NCI-H2227 treated with DMSO at 0.1 percent for 48 hours (cell line): Measurements from ENCODE around the gene SIDT1.

Experiments
- DNase-seq: peaks from one replicate; lab custom pipeline; 2025; lab: John Stamatoyannopoulos, UW

SIDT1 gene

GRCh38 chr3:113545594-113545993 lies 13.2 kb downstream of the SIDT1 start:
- no peak for DNase-seq

DNA sequence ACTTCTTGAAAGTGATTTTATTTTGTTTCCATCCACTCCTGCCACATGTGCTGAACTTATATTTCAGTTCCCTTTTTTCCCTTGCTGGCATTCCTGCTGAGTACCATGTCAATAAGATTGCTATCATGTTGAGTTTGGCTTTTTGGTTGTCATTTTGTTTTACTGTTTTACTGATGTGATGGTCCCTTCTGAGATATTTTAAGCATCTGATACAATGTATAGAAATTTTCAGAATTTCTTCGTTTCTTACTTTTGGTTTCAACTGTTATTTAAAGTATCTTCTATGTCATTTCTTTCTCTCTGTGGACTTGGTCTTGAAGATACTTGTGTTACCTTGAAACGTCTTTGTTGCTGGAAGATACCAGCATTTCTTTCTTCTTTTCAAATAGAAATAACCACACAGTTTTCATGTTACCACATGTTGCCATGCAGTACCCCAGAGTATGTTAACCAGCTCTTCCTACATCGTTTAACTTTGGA lies 14.1 kb downstream of the SIDT1 start:
- no peak for DNase-seq

GRCh38 chr3:113548501-113548900 lies 16.1 kb downstream of the SIDT1 start:
- no peak for DNase-seq

DNA sequence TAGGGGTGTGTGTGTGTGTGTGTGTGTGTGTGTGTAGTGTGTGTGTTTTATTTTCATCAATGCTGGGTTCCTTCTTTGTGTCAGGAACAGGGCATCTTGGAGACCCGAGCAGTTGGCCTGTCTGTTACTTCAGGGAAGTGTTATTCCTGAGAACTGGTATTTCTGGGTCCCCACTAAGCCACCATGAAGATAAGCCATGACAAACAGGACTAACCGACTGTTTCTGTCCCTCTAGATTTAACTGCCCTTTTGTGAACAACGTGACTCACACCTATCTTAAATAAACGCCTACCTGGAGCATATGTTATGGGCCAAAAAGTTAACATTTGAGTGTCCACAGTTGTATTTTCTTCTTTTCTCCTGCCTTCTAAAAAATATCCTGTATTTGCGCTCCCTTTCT lies 19.5 kb downstream of the SIDT1 start:
- no peak for DNase-seq

DNA sequence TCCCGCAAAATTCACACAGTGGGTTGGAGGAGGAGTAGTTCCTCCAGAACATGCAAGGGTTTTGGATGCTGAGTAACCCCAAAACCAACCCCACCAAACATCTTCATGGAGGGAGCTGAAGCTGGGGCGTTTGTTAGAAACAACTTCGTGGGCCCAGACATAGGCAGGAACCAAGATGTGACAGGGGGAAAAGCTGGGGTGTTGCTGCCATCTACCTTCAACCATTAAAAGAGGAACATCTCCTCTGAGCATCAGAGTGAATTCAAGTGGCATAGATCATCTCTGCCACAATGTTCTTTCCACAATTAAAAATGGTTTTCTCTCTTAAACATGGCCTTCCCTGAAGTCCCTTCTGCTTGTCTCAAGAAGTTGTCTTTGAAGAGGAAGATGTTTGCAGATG lies 20.5 kb downstream of the SIDT1 start:
- DNase-seq: no peak

- DNase-seq: no peak
Observed at GRCh38 chr3:113555138-113555537, 22.8 kb downstream of the SIDT1 start.

DNA sequence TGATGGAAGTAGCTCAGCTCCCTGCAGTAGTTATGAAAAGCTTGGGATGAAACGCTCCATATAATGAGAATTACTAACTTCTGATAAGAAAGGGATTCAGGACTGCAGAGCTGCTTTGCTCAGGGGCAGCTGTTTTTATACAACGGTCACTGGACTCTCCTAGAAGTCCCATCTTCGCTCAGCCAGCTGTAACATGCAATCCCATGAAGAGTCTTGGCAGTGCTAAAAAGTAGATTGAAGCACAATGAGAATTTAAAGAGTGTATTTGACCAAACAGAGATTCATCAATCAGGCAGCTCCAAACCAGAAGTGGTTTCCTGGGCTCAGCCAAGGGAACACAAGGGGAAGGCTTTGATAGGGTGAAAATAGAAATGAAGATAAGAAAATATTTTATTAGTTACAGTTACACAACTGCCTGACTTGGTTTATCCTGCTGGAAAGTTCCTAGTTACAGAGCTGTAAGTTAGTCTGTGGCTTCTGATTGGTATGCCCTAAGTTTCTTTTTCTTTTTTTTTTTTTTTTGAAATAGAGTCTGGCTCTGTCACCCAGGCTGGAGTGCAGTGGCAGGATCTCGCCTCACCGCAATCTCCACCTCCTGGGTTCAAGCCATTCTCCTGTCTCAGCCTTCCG lies 24.1 kb downstream of the SIDT1 start:
- no peak for DNase-seq

GRCh38 chr3:113556946-113557335 lies 24.6 kb downstream of the SIDT1 start:
- DNase-seq: no peak

DNA sequence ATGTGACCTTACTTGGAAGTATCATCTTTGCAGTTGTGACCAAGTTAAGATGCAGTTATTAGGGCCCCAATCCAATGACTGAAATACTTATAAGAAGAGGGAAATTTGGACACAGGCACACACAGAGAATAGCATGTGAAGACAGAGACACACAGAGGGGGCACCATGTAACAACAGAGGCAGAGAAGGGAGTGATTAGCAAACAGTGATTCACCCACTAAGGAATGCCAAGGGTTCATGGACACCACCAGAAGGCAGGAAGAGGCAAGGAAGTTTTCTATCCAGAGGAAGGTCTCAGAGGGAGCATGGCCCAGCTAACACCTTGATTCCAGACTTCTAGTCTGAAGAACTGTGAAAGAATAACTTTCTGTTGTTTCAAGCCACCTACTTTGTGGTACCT lies 25.0 kb downstream of the SIDT1 start:
- DNase-seq: no peak

DNA sequence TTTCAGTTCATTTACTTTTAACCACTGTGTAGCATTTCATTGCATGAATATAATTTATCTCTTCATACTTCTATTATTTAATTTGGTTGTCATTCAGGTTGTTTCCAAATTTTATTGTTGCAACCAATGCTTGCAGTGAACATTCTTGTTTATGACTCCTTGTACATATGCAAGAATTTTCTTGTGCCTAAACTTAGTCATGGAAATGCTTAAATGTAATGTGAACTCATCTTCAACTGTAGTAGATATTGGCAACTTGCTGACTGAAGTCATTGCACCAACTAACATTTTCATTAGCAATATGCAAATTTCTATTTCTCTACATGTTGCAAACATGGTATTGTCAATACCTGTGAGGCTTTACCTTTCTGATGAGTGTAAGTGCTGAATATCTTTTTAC lies 26.7 kb downstream of the SIDT1 start:
- no peak for DNase-seq

- no peak for DNase-seq
Observed at GRCh38 chr3:113560271-113560670, 27.9 kb downstream of the SIDT1 start.

GRCh38 chr3:113560831-113561623 lies 28.7 kb downstream of the SIDT1 start:
- DNase-seq: no peak

DNA sequence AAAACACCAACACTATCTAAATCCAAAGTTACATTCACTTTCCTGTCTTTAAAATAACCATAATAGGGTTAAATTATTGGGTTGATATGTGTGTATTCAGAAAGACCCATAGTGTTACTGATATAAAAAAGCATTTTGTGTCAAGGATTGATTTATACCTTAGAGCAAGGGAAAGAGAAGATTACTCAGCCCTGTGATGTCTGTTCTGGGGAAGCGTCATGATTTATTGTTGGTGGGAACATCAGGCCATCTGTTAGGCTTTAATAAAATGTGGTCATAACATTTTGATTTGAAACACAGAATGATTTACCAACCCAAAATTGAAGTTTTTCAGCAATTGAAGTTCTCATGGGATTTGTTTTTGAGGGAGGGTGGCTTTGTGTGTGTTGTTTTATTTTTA lies 33.2 kb downstream of the SIDT1 start:
- DNase-seq: no peak

GRCh38 chr3:113570158-113570557 lies 37.8 kb downstream of the SIDT1 start:
- DNase-seq: no peak

DNA sequence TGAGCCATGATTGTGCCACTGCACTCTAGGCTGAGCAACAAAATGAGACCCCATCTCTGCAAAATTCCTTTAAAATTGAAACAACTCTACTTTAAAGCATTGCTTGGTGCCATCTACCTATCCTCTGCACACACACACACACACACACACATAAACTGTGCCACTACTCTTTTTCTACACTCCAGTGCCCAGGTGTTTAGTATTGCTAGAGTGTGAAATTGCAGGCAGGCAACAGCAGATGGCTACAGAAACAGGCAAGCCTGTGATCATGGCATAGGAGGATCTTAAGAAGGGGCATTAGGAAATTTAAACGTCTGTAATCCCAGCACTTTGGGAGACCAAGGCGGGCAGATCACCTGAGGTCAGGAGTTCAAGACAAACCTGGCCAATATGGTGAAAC lies 39.0 kb downstream of the SIDT1 start:
- DNase-seq: no peak

DNA sequence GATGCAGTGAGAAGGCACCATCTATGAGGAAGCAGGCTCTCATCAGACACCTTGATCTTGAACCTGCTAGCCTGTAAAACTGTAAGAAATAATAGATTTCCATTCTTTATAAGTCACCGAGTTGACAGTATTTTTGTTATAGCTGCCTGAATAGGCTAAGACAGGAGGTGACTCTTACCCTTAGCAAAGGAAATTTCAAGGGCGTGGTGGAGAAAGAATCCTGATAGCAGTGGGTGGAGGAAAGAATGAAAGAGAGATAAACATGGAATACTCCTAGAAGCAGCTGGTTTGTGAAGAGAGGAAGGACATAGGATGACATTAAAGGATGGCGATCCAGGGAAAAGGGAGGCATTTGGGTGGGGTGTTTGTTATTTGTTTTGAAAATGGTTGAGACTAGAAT lies 41.4 kb downstream of the SIDT1 start:
- no peak for DNase-seq

DNA sequence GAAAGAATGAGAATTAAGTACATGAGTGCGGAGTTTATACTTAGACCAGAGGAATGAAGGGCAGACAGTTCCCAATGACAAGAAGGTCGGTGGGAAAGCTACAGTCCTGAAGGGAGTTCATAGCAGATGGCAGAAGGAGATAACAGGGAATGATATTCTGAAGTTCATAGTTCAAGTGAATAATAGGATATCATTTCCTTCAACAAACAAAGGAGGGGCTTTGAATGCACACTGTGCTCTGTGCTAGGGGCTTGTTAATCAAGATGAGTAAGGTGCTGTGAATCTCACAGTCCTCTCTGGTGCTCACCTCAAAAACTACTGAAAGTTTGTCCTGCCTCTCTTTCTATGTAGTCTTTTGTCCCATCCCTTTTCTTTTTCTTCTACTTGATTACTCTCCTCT lies 41.9 kb downstream of the SIDT1 start:
- DNase-seq: peak; percentile 31

DNA sequence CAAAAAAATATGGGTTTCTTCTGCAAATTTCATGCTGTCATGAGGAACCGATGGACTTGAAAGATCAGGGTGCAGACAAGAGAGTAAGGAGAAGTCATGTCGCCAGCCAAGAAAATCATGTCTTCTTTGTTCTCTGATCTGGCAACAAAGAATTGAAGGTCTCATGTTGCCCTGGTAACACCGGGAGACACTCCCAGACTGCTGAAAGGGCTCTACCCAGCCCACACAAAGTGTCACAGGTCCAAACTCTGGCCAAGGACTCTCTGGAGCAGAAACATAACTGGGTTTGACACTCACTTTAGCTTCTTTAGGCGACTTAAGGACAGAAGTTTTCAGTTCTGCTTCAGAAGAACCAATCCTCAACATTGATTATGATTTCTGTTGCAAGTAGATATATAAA lies 42.9 kb downstream of the SIDT1 start:
- no peak for DNase-seq

GRCh38 chr3:113585228-113585627 lies 52.9 kb downstream of the SIDT1 start:
- DNase-seq: no peak

DNA sequence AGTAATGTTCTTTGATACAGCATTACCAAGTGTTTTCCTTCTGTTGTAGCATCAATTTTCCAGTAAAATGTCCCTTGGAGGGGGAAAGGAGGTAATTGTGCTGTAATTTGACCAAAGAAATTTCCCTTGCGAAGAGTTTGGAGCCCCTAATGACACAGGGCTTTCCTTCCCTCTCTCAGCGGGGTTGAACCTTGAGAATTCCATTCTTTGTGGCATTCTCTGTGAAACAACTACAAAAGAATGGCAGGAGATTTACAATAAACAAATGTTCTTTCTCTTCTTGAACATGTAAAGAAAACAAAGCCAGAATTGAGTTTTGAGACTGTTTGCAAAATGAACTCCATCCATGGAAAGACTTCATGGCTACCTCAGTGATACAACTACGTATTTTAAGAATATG lies 53.4 kb downstream of the SIDT1 start:
- DNase-seq: peak; percentile 24

GRCh38 chr3:113588806-113589205 lies 56.5 kb downstream of the SIDT1 start:
- no peak for DNase-seq

GRCh38 chr3:113589971-113590370 lies 57.6 kb downstream of the SIDT1 start:
- no peak for DNase-seq

DNA sequence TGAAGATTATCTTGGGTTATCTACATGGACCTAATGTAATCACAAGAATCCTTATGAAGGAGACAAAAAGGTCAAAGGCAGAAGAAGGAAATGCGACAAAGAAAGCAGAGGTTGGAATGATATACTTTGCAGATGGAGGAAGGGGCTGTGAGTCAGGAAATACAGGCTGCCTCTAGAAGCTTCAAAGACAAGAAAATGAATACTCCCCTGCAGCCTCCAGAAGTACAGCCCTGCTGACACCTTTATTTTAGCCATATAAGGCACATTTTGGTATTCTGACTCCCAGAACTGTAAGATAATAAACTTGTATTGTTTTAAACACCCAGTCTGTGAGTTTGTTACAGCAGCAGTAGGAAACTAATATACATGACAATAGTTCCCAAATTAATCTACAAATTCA lies 58.6 kb downstream of the SIDT1 start:
- no peak for DNase-seq

DNA sequence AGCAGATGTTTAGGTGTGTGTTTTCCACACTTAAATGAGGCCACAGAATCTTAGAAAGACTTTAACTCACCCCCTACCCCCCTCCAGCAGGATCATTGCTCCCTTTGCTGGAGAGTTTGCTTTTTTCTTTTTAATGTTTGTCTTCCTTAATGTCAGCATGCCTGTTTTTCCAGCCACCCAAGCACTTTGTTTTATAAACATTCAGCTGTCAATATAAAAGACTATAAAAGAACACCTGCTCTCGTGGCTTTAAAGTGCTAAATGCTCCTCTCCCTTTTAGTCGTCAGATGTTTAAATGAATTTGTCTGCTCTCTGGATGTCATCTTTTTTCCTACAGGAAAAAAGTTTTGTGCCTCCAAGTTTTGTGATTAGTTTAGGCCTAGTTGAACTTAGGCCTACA lies 61.7 kb downstream of the SIDT1 start:
- no peak for DNase-seq
